Measurements from ENCODE around the gene SEMA4C.
A peak's percentile ranks its signal among the peaks of the same experiment; 100 is the strongest.

SEMA4C gene

GRCh38 chr2:96819876-96820511 is 49.9 kb downstream of the SEMA4C start:
- DNase-seq (ENCODE audit: low spot score): no peak

- no peak for DNase-seq (ENCODE audit: low spot score)
Observed at GRCh38 chr2:96819128-96819875, 50.6 kb downstream of the SEMA4C start.

GRCh38 chr2:96817882-96818281 is 52.0 kb downstream of the SEMA4C start:
- DNase-seq (ENCODE audit: low spot score): no peak

- no peak for DNase-seq (ENCODE audit: low spot score)
Observed at GRCh38 chr2:96816836-96817702, 52.8 kb downstream of the SEMA4C start.

- DNase-seq (ENCODE audit: low spot score): peak; percentile 100
Observed at GRCh38 chr2:96816127-96816835, 53.6 kb downstream of the SEMA4C start, which contains the start of gene CNNM3. Gene CNNM3 (plus strand): TSS chr2:96816268. CDS start chr2:96816278, 10 bp downstream.

GRCh38 chr2:96815326-96816126 is 54.4 kb downstream of the SEMA4C start:
- peak; percentile 39 for DNase-seq (ENCODE audit: low spot score)

- no peak for DNase-seq (ENCODE audit: low spot score)
Observed at GRCh38 chr2:96813656-96814055, 56.2 kb downstream of the SEMA4C start.

GRCh38 chr2:96811917-96812316 is 58.0 kb downstream of the SEMA4C start:
- no peak for DNase-seq (ENCODE audit: low spot score)

- no peak for DNase-seq (ENCODE audit: low spot score)
Observed at GRCh38 chr2:96810783-96811192, 59.1 kb downstream of the SEMA4C start.

- no peak for DNase-seq (ENCODE audit: low spot score)
Observed at GRCh38 chr2:96809951-96810782, 59.7 kb downstream of the SEMA4C start.

All from iPS-NIHi11 (cell line).